GM12878 (cell line): ENCODE data around the gene JAG2. TPM values are rescaled to one million over a fixed set of nuclear protein-coding genes. Genes with fewer than 3 reads are reported as not detected.

ENCODE experiments used
- ATAC-seq: fragments of 200-7000 bp; cut with Tn5 transposase; 3 replicates; pipeline ENCODE4 v1.9.1; 2020; ENCODE audit warnings: mild to moderate bottlenecking, moderate library complexity
- BruUV-seq: library from RNA; stranded (reverse); fragments of 400-500 nt; replicated peaks from 2 replicates; lab custom pipeline; 2021; lab: Mats Ljungman, UMichigan
- CTCF ChIA-PET: fragments of 300-600 bp; sonication (Branson Sonifier 250); formaldehyde crosslinking; extraction: SDS; loops from one replicate; lab custom pipeline; 2021; ENCODE audit warnings: inconsistent platforms; lab: Yijun Ruan, JAX
- POLR2A ChIA-PET: fragments of 350-600 bp; formaldehyde crosslinking; extraction: SDS; loops from one replicate; lab custom pipeline; 2021; ENCODE audit warnings: inconsistent platforms; lab: Charles Lee
- RAD21 ChIA-PET: fragments of 300-600 bp; sonication (Branson Sonifier 250); formaldehyde crosslinking; loops from one replicate; lab custom pipeline; 2023; ENCODE audit warnings: antibody characterized with exemption; ENCODE audit not compliant: unreplicated experiment; lab: Charles Lee
- SMC1A ChIA-PET: fragments of 300-600 bp; sonication (Branson Sonifier 250); formaldehyde crosslinking; loops from one replicate; lab custom pipeline; 2023; ENCODE audit not compliant: unreplicated experiment, uncharacterized antibody; lab: Charles Lee
- DNase-seq: peaks from one replicate; pipeline ENCODE4 v3.0.0-alpha.2; 2011; ENCODE audit warnings: low read depth, low spot score
- FAIRE-seq: peaks from 3 replicates; lab custom pipeline; 2011; peaks lifted over from hg19 to GRCh38; lab: Jason Lieb, UNC
- H2AFZ ChIP-seq: 2 replicates; pipeline ENCODE4 v1.6.0; 2011; ENCODE audit warnings: low read depth, low read length, control low read depth; ENCODE audit not compliant: control insufficient read depth
- H3K27ac ChIP-seq: 2 replicates; pipeline ENCODE4 v1.5.1; 2011; ENCODE audit warnings: control low read depth; ENCODE audit not compliant: control insufficient read depth, insufficient read depth
- H3K27me3 ChIP-seq, 2 experiments: replicated peaks in 1 of 2; 2 replicates each; pipeline versions ENCODE4 v1.6.0 to v1.6.1; 2011; ENCODE audit warnings: low read length in 1 of 2; ENCODE audit not compliant: control insufficient read depth in 2 of 2, insufficient read depth in 2 of 2
- H3K36me3 ChIP-seq, 2 experiments: 2 replicates each; pipeline ENCODE4 v1.5.1; 2011; ENCODE audit warnings: low read length in 1 of 2; ENCODE audit not compliant: control insufficient read depth in 2 of 2, insufficient read depth in 2 of 2
- H3K4me1 ChIP-seq: 2 replicates; pipeline ENCODE4 v1.6.1; 2011; ENCODE audit warnings: mild to moderate bottlenecking, low read length, moderate library complexity, mixed read lengths; ENCODE audit not compliant: control insufficient read depth, insufficient read depth
- H3K4me2 ChIP-seq: 2 replicates; pipeline ENCODE4 v1.6.0; 2011; ENCODE audit warnings: control low read depth; ENCODE audit not compliant: control insufficient read depth, insufficient read depth
- H3K4me3 ChIP-seq: fragments of 200-600 bp; sonication (generic); 2 replicates; pipeline ENCODE4 v1.5.1; 2016
- H3K79me2 ChIP-seq: 2 replicates; pipeline ENCODE4 v1.6.0; 2011; ENCODE audit warnings: low read length; ENCODE audit not compliant: control insufficient read depth, insufficient read depth
- H3K9ac ChIP-seq: 2 replicates; pipeline ENCODE4 v1.8.0; 2011; ENCODE audit warnings: low read length, control low read depth, mixed read lengths; ENCODE audit not compliant: control insufficient read depth, insufficient read depth
- H3K9me3 ChIP-seq: replicated peaks from 3 replicates; pipeline ENCODE4 v1.5.1; 2011; ENCODE audit warnings: mild to moderate bottlenecking, low read length; ENCODE audit not compliant: control insufficient read depth, insufficient read depth
- H4K20me1 ChIP-seq: 2 replicates; pipeline ENCODE4 v1.6.0; 2011; ENCODE audit not compliant: control insufficient read depth, insufficient read depth
- CTCF ChIP-seq, 3 experiments: IDR thresholded peaks in 2 of 3; conservative IDR thresholded peaks in 1 of 3; 2 replicates each; pipeline ENCODE4 v1.5.1; 2011; ENCODE audit warnings: low read depth in 3 of 3, low read length in 3 of 3, mild to moderate bottlenecking in 3 of 3, control low read depth in 2 of 3, moderate library complexity in 2 of 3, inconsistent platforms in 1 of 3, mixed read lengths in 1 of 3; ENCODE audit not compliant: control insufficient read depth in 2 of 3, insufficient read depth in 1 of 3; ENCODE audit errors: extremely low read depth in 1 of 3
- E2F8 ChIP-seq: fragments of 450-650 bp; IDR thresholded peaks from 2 replicates; pipeline ENCODE4 v1.6.1; 2018; ENCODE audit warnings: mild to moderate bottlenecking, low read depth, moderate library complexity; ENCODE audit not compliant: partially characterized antibody
- ELK1 ChIP-seq: IDR thresholded peaks from 2 replicates; pipeline ENCODE4 v1.6.1; 2012; ENCODE audit warnings: low read depth, low read length, improper control_type of control experiment
- NKRF ChIP-seq: fragments of 450-650 bp; conservative IDR thresholded peaks from 2 replicates; pipeline ENCODE4 v1.6.1; 2017; ENCODE audit warnings: mild to moderate bottlenecking, moderate library complexity
- NR2C1 ChIP-seq: fragments of 450-650 bp; IDR thresholded peaks from 2 replicates; pipeline ENCODE4 v1.6.1; 2017; ENCODE audit warnings: antibody characterized with exemption, mild to moderate bottlenecking, moderate library complexity
- POLR2AphosphoS2 ChIP-seq: IDR thresholded peaks from 2 replicates; pipeline ENCODE4 v1.6.1; 2011; ENCODE audit warnings: low read depth, mild to moderate bottlenecking, low read length, improper control_type of control experiment, moderate library complexity
- YBX1 ChIP-seq: fragments of 450-650 bp; IDR thresholded peaks from 2 replicates; pipeline ENCODE4 v1.6.1; 2016; ENCODE audit warnings: antibody characterized with exemption
- ZBTB33 ChIP-seq: fragments of 450-650 bp; IDR thresholded peaks from 2 replicates; pipeline ENCODE4 v1.6.1; 2017; ENCODE audit warnings: mild to moderate bottlenecking
- ZNF274 ChIP-seq: IDR thresholded peaks from one replicate; pipeline ENCODE4 v1.8.0; 2011; ENCODE audit not compliant: insufficient read length, insufficient read depth
- whole genome bisulfite sequencing: methylation state at CpG from one replicate; pipeline ENCODE4 v1.1.6; 2016; ENCODE audit warnings: low lambda C conversion rate; ENCODE audit not compliant: insufficient replicate concordance, insufficient coverage; ENCODE audit errors: missing lambda C conversion rate; 5-methylcytosine and 5-hydroxymethylcytosine counted together
- in situ Hi-C: fragments of 300-500 bp; cut with MboI; formaldehyde crosslinking; loops from 9 replicates; pipeline ENCODE4 v1.14.3; 2018; ENCODE audit warnings: mixed read lengths
- intact Hi-C: fragments of 100-400 bp; cut with micrococcal nuclease; formaldehyde crosslinking; loops from one replicate; pipeline ENCODE4 v1.14.2; 2022; ENCODE audit not compliant: unreplicated experiment
- polyA plus RNA-seq, 11 experiments: library from polyadenylated mRNA; depleted of rRNA in 4 of 11; unstranded in 6 of 11; stranded (reverse) in 5 of 11; fragments of >200 nt; fragmentation: Nextera tagmentation in 4 of 11; fragmentation: Illumina TruSeq in 1 of 11; extraction: Ambion mirVana in 4 of 11; extraction: Trizol in 1 of 11; gene quantifications; 1 replicate in 1 of 11; 2 replicates in 10 of 11; pipeline versions ENCODE4 v1.2.1 to v1.2.3, GENCODE V29; 2011 to 2016; ENCODE audit warnings: inconsistent platforms in 2 of 11, missing spikeins in 2 of 11, low read depth in 1 of 11
- total RNA-seq, 4 experiments: library from RNA; depleted of rRNA in 3 of 4; stranded (reverse); fragments of >200 nt in 3 of 4; fragmentation: Illumina TruSeq in 1 of 4; extraction: Trizol in 1 of 4; gene quantifications; 2 replicates each; pipeline versions ENCODE4 v1.2.1 to v1.2.3, GENCODE V29; 2013 to 2021

Gene JAG2
- total and polyA plus RNA-seq, 10 of the 15 experiments (the other 5 are each of a cell fraction or from before 2014, with no cell fraction given): 0.04 to 0.14 (median 0.06) TPM; not detected in 5

GRCh38 chr14:105151084-105151837, 17.3 kb downstream of the JAG2 start:
- H3K79me2 ChIP-seq: no peaks in the 10 kb centered on the region
- no peaks in the 10 kb centered on the region for H3K27me3 ChIP-seq
- no peak overlapping the region for H2AFZ ChIP-seq
- no peak overlapping the region for H3K4me3 ChIP-seq
- no peaks in the 10 kb centered on the region for H3K4me1 ChIP-seq
- H3K9ac ChIP-seq: no peak overlapping the region
- BruUV-seq: no TSS peak
- in situ Hi-C loops (no loop called here), intact Hi-C loops (no loop called here)
- ChIA-PET CTCF (no interaction called here), SMC1A (no interaction called here), RAD21 (no interaction called here), POLR2A (no interaction called here)
- FAIRE-seq (no peak), ATAC-seq (no peak), DNase-seq (no peak)
- no peaks in the 10 kb centered on the region for H4K20me1 ChIP-seq
- no peaks in the 10 kb centered on the region for H3K9me3 ChIP-seq
- no peak overlapping the region for H3K4me2 ChIP-seq
- H3K36me3 ChIP-seq: no peaks in the 10 kb centered on the region
- WGBS: 61% methylated on average over 33 of the region's 37 CpGs
- no peak overlapping the region for H3K27ac ChIP-seq
- TF ChIP-seq ELK1 (no peak), ZBTB33 (no peak), E2F8 (no peak), ZNF274 (no peak), NR2C1 (no peak), POLR2AphosphoS2 (no peak), CTCF (IDR thresholded peaks at IDR 0.05 in 2 of 3, conservative IDR thresholded peaks at IDR 0.05 in 1 of 3; ENCODE audit: control insufficient read depth in 2 of 3, extremely low read depth in 1 of 3, insufficient read depth in 1 of 3, low read depth in 3 of 3, low read length in 3 of 3) (no peak), NKRF (no peak), YBX1 (no peak)
